Coronary artery (tissue), 2 donors: ENCODE results near the gene DLG2.
"Not testable (repeated sequence)": the region's sequence is repeated elsewhere in the genome, so short reads cannot be mapped to it uniquely, and the experiment has no call there.

Source experiments
- DNase-seq: peaks from one replicate; pipeline ENCODE4 v3.0.0-alpha.2; 2017; ENCODE audit warnings: low spot score
- H3K27ac ChIP-seq, 2 donors: fragments of 200-600 bp; sonication (generic); one replicate each; pipeline ENCODE4 v1.5.1; 2016 to 2019
- H3K4me3 ChIP-seq: fragments of 200-600 bp; sonication (generic); 2 replicates; pipeline ENCODE4 v1.5.1; 2016; ENCODE audit warnings: mild to moderate bottlenecking, moderate library complexity
- CTCF ChIP-seq: fragments of 200-600 bp; sonication (generic); IDR thresholded peaks from one replicate; pipeline ENCODE4 v1.5.1; 2019; ENCODE audit warnings: antibody characterized with exemption

DLG2 gene

GRCh38 chr11:85040166-85040565 lies 587.0 kb downstream of the DLG2 start:
- H3K27ac ChIP-seq = no peak overlapping the region
- no peak for DNase-seq
- H3K4me3 ChIP-seq = no peak overlapping the region
- TF ChIP-seq CTCF = no peak

- TF ChIP-seq CTCF = no peak
- no peak overlapping the region for H3K27ac ChIP-seq
- H3K4me3 ChIP-seq = no peak overlapping the region
- DNase-seq = no peak
Measured at GRCh38 chr11:85029964-85030363, 597.2 kb downstream of the DLG2 start.

GRCh38 chr11:85028329-85029101 lies 598.6 kb downstream of the DLG2 start:
- H3K4me3 ChIP-seq = no peak overlapping the region
- TF ChIP-seq CTCF = no peak
- no peak for DNase-seq
- no peak overlapping the region for H3K27ac ChIP-seq

- Histone ChIP-seq H3K4me3 (no peak overlapping the region), H3K27ac (no peak overlapping the region)
- no peak for TF ChIP-seq CTCF
- no peak for DNase-seq
Measured at GRCh38 chr11:85027346-85027745, 599.8 kb downstream of the DLG2 start.

GRCh38 chr11:85021058-85021457 lies 606.1 kb downstream of the DLG2 start:
- no peak overlapping the region for H3K4me3 ChIP-seq
- H3K27ac ChIP-seq = no peak overlapping the region
- no peak for TF ChIP-seq CTCF
- DNase-seq = no peak

- no peak for DNase-seq
- TF ChIP-seq CTCF = no peak
- Histone ChIP-seq H3K27ac (no peak overlapping the region), H3K4me3 (no peak overlapping the region)
Measured at GRCh38 chr11:84993386-84993785, 633.8 kb downstream of the DLG2 start.

- DNase-seq = no peak
- H3K4me3 ChIP-seq = no peak overlapping the region
- no peak overlapping the region for H3K27ac ChIP-seq
- TF ChIP-seq CTCF = no peak
Measured at GRCh38 chr11:84990141-84990540, 637.0 kb downstream of the DLG2 start.

- DNase-seq, H3K4me3 ChIP-seq, H3K27ac ChIP-seq: not testable (repeated sequence)
Measured at GRCh38 chr11:84987686-84988187, 639.4 kb downstream of the DLG2 start.
